GM21529 (cell line): ENCODE results near the gene PPM1D.
"Not testable (repeated sequence)": the region's sequence is repeated elsewhere in the genome, so short reads cannot be mapped to it uniquely, and the experiment has no call there.

ENCODE experiments used
- ATAC-seq: cut with Tn5 transposase; IDR thresholded peaks from one replicate; pipeline ENCODE4 v1.9.1; 2021; ENCODE audit not compliant: unreplicated experiment

PPM1D gene

DNA sequence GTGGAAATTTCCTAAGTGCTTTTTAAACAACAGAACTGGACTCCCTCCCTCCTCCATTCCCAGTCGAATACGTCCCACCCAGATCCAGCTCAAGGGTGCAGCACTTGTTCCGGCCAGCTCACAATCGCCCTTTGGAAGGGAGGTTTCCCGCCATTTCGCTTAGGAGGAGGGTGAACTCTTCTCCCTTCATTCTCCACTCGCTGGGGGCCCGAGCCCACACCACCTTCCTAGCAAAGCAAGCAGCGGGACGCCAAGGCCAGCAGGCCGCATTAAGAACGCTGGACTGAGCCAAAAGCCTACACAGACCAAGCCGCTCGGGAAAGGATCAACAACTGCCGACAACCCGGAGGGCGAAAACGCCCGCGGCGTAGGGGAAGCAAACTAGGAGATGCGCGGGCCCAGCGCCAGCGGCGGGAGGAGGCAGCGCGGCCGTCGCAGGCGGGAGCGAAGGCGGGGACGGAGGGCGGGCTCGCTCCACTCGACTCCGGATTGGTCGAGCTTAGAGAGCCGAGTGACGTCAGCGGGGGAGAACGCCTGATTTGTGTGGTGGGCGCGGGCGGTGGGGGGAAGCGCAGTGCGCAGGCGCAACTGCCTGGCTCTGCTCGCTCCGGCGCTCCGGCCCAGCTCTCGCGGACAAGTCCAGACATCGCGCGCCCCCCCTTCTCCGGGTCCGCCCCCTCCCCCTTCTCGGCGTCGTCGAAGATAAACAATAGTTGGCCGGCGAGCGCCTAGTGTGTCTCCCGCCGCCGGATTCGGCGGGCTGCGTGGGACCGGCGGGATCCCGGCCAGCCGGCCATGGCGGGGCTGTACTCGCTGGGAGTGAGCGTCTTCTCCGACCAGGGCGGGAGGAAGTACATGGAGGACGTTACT, at the start of gene PPM1D:
Gene PPM1D (plus strand): TSS at position 574 of the 870 bp plus-strand sequence. CDS start 222 bp downstream, at position 796.
- peak; percentile 86 for ATAC-seq

- not testable (repeated sequence) for ATAC-seq
Observed at GRCh38 chr17:60552255-60552654, 47.7 kb upstream of the PPM1D start.

DNA sequence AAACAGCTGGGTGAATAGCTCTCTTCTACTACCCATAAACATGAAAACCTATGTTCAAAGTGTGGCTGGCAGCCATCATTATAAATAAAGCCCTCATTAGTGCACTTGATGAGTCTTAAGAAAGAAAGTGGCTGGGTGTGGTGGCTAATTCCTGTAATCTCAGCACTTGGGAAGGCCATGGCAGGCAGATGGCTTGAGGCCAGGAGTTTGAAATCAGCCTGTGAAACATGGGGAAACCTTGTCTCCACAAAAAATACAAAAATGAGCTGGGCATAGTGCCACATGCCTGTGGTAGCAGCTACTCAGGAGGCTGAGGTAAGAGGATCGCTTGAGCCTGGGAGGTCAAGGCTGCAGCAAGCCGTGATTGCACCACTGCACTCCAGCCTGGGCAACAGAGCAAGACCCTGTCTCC, 45.6 kb upstream of the PPM1D start:
- ATAC-seq = no peak

DNA sequence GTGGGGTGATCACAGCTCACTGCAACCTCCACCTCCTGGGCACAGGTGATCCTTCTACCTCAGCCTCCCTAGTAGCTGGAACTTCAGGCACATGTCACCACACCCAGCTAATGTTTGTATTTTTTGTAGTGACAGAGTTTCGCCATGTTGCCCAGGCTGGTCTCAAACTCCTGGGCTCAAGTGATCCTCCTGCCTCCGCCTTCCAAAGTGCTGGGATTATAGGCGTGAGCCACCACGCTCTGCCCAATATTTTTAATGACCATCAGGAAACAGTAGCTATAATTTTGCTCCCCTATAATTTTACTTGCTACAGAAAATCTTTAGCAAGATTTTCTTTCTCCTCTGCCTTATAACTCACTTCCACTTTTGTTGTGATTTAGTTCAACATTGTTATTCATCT, 44.2 kb upstream of the PPM1D start:
- no peak for ATAC-seq

DNA sequence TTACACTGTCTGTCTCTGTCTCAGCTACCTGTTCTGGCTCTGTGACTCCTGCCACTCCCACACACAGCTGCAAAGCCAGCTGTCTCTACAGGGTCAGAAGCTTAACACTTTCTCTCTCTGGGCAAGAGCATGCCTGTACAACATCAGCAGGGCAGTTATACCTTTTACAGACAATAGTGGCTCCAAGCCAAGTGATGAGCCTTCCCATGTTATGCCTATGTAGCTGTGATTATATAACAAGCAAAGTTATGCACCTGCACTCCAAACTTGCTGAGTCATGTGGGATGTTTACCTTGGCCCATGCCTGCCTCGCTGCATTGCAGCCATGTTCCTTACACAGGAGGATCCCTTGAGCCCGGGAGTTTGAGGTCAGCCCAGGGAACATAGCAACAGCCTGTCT, 42.2 kb upstream of the PPM1D start:
- ATAC-seq = no peak

DNA sequence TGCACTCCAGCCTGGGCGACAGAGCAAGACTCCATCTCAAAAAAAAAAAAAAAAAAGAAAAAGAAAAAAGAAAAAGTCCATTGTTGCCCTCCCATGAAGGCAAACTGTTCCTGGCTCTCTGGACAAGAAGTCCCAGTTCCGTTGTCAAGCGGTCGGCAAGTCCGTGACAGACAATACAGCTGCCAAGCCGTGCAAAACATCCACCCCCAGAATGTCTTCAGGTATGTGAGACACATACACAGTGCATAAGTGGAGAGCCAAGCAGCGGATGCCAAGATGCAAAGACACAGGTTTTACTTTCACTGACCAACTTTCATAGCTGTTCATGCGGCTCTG, 40.4 kb upstream of the PPM1D start:
- no peak for ATAC-seq

DNA sequence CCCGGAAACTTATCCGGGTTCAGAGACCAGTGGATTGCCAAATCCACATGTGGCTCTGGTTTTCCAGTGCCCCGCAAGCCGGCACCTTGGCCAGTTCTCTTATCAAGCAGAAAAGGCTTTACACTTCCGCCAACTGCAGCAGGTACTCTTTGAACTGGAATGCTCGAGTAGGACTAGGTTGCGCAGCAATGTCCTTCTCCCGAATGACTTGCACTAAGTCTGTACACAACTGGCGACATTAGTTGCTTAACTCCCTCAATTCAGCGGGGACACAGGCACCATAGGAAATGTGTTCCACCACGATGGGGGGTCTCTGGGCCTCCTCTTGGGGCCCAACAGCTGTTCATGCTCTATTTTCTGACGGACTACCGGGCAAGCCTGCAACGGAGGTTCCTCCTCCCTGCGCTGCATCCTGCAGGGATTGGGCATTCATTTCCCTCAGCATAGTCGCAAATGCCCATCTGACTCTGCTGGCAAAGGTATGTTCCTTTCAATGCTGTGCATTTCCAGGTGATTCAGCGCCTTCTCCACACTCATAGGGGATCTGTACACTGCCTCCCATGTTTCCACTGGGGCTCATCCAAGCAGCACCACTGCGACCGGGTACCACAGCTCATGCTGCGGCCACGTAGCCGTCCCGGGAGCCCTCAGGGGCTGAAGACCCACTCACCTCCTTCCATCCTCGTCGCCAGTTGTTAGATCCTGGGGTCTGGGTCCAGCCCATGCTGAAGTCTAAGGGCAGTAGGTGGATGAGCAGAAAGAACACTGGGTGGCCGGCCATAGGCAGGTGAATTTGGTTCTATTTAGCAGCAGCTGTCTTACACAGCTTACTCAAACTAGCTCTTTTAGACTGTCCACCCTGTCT, 39.8 kb upstream of the PPM1D start:
- no peak for ATAC-seq

DNA sequence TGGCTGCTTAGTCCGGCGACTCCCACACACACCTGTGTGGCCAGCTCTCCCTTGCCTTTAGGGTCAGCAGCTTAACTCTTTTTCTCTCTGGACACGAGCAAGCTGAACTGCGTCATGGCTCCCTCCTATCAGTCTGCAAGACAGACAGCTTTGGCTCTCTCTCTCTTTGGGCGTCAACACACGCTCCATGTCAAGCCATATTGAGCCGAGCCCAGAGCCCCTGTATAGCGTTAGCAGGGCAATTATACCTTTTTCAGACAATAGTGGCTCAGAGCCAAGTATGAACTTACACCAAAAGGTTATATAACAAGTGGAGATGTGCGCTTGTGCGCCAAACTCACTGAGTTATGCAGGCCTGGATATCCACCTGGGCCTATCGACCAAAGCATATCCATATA, 39.1 kb upstream of the PPM1D start:
- ATAC-seq = no peak

DNA sequence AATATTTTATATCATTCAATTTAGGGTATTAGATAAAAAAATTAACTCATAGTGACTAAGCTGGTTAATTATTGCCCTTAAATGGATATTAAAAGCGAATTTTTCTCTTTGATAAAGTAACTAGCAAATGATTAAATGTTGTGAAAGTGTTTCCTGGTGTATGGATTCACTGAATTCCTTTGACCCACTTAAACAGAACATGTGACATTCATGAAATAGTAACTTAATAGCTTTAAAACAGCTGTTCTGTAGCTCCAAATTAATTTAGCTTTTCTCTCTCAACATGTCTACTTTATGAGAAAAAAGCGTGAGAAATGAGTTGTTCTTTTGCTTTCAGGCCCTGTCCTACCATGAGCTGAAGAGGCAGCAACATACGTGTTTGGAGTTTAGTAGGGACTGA, 37.6 kb upstream of the PPM1D start:
- no peak for ATAC-seq

- no peak for ATAC-seq
Observed at GRCh38 chr17:60563743-60564142, 36.2 kb upstream of the PPM1D start.

GRCh38 chr17:60565233-60565632, 34.8 kb upstream of the PPM1D start:
- no peak for ATAC-seq

- no peak for ATAC-seq
Observed at GRCh38 chr17:60573236-60574051, 26.5 kb upstream of the PPM1D start.

DNA sequence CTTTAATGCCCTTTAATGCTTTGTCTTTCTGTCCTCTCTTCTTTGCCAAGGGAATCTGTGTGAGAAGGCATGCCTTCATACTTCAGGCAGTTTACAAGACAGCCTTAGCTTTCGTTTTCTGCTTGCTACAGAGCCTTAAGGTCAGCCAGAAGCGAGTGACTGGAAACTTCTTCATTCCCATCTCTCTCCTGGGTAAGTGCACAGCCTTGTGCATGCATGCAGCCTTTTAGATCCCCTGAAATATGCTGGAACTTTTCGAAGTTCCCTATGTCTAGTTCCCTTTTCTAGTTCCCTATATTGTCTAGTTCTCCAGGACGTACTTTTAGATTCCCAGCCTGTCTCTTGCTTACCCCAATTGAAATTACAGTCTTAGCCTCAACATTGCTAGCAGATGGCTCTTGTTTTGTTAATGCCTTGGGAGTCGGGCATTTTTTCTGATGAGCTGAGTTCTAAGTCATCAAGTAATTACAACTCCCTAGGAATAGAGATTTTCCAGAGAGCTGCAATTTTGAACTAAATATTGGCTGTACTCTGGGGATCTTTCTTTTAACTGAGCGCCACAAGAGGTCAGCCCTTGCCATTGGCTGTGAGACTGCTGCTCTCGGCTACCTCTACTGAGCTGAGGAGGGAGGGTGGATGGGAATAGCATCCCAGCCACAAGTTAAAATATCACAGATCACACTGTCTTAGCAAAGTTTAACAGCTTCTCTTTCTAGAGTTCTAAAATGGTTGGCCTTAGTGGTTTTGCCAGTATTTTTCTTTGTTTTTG, 22.7 kb upstream of the PPM1D start:
- ATAC-seq = peak; percentile 59

DNA sequence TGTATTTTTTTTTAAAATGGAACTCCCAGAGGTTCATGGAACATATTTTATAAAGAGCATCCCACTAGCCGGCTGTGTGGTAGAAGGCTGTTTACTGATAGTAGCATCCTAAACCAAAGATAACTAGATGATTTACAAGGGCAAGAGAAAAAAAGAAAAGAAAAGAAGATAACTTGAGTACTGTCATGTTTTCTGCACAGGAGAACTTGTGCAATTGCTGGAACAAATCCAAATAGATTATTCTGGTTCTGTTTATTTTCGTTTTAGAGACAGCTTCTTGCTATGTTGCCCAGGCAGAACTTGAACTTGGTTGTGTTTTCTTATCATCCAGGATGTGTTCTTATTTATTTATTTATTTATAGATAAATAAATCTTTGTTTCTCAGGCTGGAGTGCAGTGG, 20.9 kb upstream of the PPM1D start:
- ATAC-seq = no peak

DNA sequence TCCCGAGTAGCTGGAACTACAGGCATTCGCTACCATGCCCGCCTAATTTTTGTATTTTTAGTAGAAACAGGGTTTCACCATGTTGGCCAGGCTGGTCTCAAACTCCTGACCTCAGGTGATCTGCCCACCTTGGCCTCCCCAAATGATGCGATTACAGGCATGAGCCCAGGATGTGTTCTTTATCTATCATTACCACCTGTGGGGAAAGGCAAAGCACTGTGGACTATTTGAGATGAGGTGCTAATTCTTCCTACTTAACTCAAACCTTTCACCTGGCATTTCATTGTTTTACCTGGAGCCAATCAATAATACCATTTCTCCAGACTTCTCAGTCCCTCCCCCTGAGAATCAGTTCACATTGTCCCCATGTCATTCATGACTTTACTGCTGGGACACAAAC, 20.4 kb upstream of the PPM1D start:
- ATAC-seq = no peak

DNA sequence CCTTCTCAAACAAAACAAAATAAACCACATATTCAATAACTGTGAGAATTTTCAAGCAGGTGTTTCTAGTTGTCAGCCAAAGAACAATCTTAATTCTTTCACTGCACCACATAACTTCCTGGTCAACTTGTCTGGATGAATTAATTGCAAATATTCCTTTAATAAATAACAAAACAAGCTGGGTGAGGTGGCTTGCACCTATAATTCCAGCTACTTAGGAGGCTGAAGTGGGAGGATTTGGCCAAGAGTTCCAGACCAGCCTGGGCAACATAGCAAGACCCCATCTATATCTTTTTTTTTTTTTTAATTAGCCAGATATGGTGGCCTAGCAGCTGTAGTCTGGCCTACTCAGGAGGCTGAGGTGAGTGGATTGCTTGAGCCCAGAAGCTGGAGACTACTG, 17.0 kb upstream of the PPM1D start:
- no peak for ATAC-seq

DNA sequence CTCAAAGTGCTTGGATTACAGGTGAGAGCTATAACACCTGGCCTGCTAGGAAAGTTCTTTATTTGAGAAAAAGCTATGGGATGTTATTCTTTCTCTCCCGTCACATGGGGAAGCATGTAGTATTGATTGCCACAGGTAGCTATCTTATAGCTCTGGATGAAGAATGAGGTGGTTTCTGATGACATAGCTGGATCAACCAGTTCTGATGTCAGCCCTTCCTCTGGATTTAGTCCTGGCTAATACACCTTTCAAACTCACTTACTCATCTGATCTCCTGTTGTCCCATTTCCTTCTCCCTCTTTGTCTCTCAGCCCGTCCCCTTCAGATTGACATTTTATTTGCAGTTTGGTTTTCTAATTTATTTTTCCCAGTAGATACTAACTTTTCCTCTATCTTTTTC, 14.1 kb upstream of the PPM1D start:
- ATAC-seq = no peak

- no peak for ATAC-seq
Observed at GRCh38 chr17:60586288-60586974, 13.6 kb upstream of the PPM1D start.

DNA sequence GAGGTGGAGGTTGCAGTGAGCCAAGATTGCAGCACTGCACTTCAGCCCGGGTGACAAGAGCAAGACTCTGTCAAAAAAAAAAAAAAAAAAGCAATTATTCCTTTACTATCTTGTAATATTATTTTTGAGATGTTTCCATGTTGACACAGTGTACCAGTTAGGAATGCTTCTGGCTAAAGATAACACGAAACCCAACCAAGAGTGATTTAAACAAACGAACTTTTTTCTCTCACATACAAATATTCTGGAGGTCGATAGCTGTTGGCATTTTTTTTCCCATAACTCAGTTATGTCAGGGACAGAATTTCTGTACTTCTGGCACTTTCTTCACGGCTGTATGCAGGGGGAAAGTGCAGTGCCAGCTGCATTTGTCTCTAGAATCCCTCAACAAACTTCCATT, 9.9 kb upstream of the PPM1D start:
- no peak for ATAC-seq

DNA sequence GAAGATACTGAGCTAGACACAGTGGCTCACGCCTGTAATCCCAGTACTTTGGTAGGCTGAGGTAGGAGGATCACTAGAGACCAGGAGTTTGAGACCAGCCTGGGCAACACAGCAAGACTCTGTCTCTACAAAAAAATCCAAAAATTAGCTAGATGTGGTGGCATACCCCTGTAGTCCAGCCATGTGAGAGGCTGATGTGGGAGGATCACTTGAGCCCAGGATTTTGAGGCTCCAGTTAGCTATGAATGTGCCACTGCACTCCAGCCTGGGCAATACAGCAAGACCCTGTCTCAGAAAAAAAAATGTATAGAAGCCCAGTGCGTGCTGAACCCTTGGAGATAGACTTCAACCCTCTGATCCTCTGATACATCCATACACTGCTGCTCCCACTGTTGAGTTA, 7.2 kb upstream of the PPM1D start:
- no peak for ATAC-seq
